Thoracic aorta (tissue), 2 donors: ENCODE data around the gene MUSTN1. TPM values are rescaled to one million over a fixed set of nuclear protein-coding genes. Genes with fewer than 3 reads are reported as not detected.

Experiments used
- ATAC-seq: fragments of 150-250 bp; one replicate; pipeline ENCODE4 v1.8.0; 2017; ENCODE audit warnings: low read depth; ENCODE audit not compliant: insufficient number of reproducible peaks, low FRiP score
- DNase-seq: peaks from one replicate; pipeline ENCODE4 v3.0.0-alpha.2; 2020; ENCODE audit warnings: low spot score
- H3K27ac ChIP-seq, 2 donors: fragments of 200-600 bp; sonication (generic); 1 replicate in 1 of 2; 2 replicates in 1 of 2; pipeline ENCODE4 v1.5.1; 2016; ENCODE audit warnings: mild to moderate bottlenecking in 2 of 2, moderate library complexity in 2 of 2
- H3K27me3 ChIP-seq: fragments of 200-600 bp; sonication (generic); replicated peaks from 2 replicates; pipeline ENCODE4 v1.6.0; 2016; ENCODE audit warnings: mild to moderate bottlenecking; ENCODE audit not compliant: insufficient read depth
- H3K36me3 ChIP-seq: fragments of 200-600 bp; sonication (generic); one replicate; pipeline ENCODE4 v1.5.1; 2016
- H3K4me1 ChIP-seq, 2 donors: fragments of 200-600 bp; sonication (generic); 1 replicate in 1 of 2; 2 replicates in 1 of 2; pipeline versions ENCODE4 v1.5.1 to v1.6.0; 2016; ENCODE audit warnings: low read depth in 2 of 2, mild to moderate bottlenecking in 1 of 2; ENCODE audit not compliant: control insufficient read depth in 1 of 2
- H3K4me3 ChIP-seq: fragments of 200-600 bp; sonication (generic); 2 replicates; pipeline ENCODE4 v1.5.1; 2016; ENCODE audit warnings: mild to moderate bottlenecking
- H3K9me3 ChIP-seq: fragments of 200-600 bp; sonication (generic); 2 replicates; pipeline ENCODE4 v1.5.1; 2016
- total RNA-seq, 2 donors: library from RNA; depleted of rRNA; stranded (reverse); fragments of >200 nt; gene quantifications; one replicate each; pipeline versions ENCODE4 v1.1.0 to v1.2.3, GENCODE V29; 2016
- TF ChIP-seq, protein P1 (sequence below): fragments of 200-600 bp; sonication (generic); IDR thresholded peaks from one replicate; pipeline ENCODE4 v1.5.1; 2019; ENCODE audit warnings: antibody characterized with exemption

MUSTN1 gene
- total RNA-seq, 2 donors from 2014 or later = 21.0 to 33.8 TPM

GRCh38 chr3:52865994-52866393 lies 31.2 kb upstream of the MUSTN1 start:
- no peak overlapping the region for H3K27ac ChIP-seq
- TF ChIP-seq, protein P1, sequence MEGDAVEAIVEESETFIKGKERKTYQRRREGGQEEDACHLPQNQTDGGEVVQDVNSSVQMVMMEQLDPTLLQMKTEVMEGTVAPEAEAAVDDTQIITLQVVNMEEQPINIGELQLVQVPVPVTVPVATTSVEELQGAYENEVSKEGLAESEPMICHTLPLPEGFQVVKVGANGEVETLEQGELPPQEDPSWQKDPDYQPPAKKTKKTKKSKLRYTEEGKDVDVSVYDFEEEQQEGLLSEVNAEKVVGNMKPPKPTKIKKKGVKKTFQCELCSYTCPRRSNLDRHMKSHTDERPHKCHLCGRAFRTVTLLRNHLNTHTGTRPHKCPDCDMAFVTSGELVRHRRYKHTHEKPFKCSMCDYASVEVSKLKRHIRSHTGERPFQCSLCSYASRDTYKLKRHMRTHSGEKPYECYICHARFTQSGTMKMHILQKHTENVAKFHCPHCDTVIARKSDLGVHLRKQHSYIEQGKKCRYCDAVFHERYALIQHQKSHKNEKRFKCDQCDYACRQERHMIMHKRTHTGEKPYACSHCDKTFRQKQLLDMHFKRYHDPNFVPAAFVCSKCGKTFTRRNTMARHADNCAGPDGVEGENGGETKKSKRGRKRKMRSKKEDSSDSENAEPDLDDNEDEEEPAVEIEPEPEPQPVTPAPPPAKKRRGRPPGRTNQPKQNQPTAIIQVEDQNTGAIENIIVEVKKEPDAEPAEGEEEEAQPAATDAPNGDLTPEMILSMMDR = no peak
- DNase-seq (no peak), ATAC-seq (no peak)
- peaks cover 2% of the 10 kb centered on the region for H3K36me3 ChIP-seq
- H3K4me1 ChIP-seq = no peaks in the 10 kb centered on the region
- no peaks in the 10 kb centered on the region for H3K9me3 ChIP-seq
- no peaks in the 10 kb centered on the region for H3K27me3 ChIP-seq
- no peak overlapping the region for H3K4me3 ChIP-seq

DNA sequence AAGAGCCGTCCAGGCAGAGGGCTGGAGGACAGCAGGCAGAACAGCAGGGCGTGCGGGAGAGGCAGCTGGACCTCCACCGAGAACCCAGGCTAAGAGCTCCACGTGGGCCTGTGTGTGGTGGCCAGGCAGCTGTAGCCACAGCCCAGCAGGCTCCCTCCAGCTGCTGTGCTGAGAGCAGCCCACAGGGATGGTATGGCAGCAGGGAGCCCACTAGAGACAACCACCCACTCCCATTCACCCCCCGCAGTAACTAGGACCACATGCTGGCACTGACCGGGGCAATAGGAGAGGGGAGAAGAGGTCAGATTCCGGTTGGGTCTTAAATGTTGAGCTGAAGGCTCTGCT lies 25.6 kb upstream of the MUSTN1 start:
- H3K9me3 ChIP-seq = no peaks in the 10 kb centered on the region
- TF ChIP-seq, protein P1 = no peak
- ATAC-seq (no peak), DNase-seq (no peak)
- H3K4me3 ChIP-seq = no peak overlapping the region
- H3K4me1 ChIP-seq = peaks cover 0 to 4% of the 10 kb centered on the region in 2 donors
- peaks cover 3% of the 10 kb centered on the region for H3K36me3 ChIP-seq
- H3K27ac ChIP-seq = no peak overlapping the region
- no peaks in the 10 kb centered on the region for H3K27me3 ChIP-seq

DNA sequence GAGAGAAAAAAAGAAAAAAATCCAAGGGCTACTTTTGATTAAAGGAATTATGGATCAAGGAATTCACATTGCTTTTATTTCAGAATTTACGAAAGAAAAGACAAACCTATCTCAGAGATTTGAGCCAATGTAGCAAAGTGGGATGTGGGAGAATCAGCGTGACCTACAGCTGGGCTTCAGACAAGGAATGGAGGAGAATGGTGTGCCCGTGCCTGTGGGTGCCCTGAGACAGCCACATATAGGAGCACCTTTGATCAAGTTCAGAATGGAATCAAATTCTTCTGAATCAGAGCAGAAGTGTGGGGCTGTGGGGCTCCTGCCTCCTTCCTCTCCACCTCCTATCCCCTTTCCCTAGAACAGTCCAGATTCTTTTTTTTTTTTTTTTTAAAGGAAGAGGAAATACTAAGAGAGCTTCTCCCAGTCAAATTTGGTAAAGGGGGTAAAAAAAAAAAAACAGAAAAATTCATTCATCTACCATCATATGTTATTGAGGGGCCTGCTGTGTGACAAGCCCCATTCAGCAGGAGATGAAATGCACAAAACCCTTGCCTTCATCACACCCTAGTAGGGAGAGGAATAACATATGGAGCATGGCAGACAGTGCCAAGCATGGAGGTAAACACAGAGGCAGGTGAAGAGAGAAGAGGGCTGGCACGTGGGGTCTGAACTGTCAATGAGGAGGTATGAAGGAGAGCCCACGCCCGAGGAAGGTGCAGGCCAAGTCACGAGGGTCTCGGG lies 25.0 kb upstream of the MUSTN1 start:
- DNase-seq (no peak), ATAC-seq (no peak)
- peaks cover 0 to 4% of the 10 kb centered on the region in 2 donors for H3K4me1 ChIP-seq
- no peak overlapping the region for H3K27ac ChIP-seq
- peaks cover 3% of the 10 kb centered on the region for H3K36me3 ChIP-seq
- H3K4me3 ChIP-seq = no peak overlapping the region
- no peaks in the 10 kb centered on the region for H3K27me3 ChIP-seq
- no peaks in the 10 kb centered on the region for H3K9me3 ChIP-seq
- TF ChIP-seq, protein P1 = no peak

DNA sequence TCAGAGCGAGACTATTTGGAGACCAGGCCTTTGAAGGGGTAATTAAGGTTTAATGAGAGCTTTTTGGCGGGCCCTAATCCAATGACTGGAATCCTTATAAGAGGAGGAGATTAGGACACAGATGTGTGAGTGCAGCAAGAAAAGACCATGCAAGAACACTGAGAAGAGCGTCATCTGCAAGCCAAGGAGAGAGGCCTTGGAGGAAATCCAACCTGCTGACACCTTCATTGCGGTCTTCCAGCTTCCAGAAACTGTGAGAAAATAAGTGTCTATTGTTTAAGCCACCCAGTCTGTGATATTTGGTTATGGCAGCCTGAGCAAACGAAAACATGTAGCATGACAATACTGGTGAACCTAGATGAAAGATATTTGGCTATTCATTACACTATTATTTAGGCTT lies 23.0 kb upstream of the MUSTN1 start:
- H3K36me3 ChIP-seq = peaks cover 3% of the 10 kb centered on the region
- TF ChIP-seq, protein P1 = no peak
- peaks cover 0 to 4% of the 10 kb centered on the region in 2 donors for H3K4me1 ChIP-seq
- H3K27ac ChIP-seq = no peak overlapping the region
- H3K9me3 ChIP-seq = no peaks in the 10 kb centered on the region
- ATAC-seq (no peak), DNase-seq (no peak)
- H3K27me3 ChIP-seq = no peaks in the 10 kb centered on the region
- H3K4me3 ChIP-seq = no peak overlapping the region

DNA sequence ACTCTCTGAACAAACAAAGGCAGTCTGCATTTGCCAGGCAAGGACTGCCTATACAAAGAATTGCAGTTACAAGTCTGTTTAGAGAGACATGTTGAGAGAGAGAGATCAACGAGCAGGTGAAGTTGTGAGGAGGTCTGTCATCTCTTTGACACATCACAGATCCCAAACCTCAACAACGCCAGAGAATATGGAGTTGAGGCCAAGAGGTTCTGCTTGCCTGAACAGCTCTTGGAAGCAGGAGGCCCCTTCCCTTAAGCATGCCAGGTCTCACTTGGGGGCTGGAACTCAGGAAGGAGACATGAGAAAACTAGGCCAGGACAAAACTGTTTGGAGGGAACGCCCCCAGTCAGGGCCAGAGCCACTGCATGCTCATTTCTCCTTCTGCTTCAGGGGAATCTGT lies 22.3 kb upstream of the MUSTN1 start:
- TF ChIP-seq, protein P1 = no peak
- Histone ChIP-seq H3K27me3 (no peaks in the 10 kb centered on the region), H3K4me1 (peaks cover 0 to 4% of the 10 kb centered on the region in 2 donors), H3K27ac (no peak overlapping the region), H3K9me3 (no peaks in the 10 kb centered on the region), H3K36me3 (peaks cover 8% of the 10 kb centered on the region), H3K4me3 (no peak overlapping the region)
- ATAC-seq (no peak), DNase-seq (no peak)
